GM12878 (cell line): ENCODE results near the gene RNF126. TPM values are rescaled to one million over a fixed set of nuclear protein-coding genes. Genes with fewer than 3 reads are reported as not detected.

Experiments used
- ATAC-seq: fragments of 200-7000 bp; cut with Tn5 transposase; 3 replicates; pipeline ENCODE4 v1.9.1; 2020; ENCODE audit warnings: mild to moderate bottlenecking, moderate library complexity
- BruUV-seq: library from RNA; stranded (reverse); fragments of 400-500 nt; replicated peaks from 2 replicates; lab custom pipeline; 2021; lab: Mats Ljungman, UMichigan
- CTCF ChIA-PET: fragments of 300-600 bp; sonication (Branson Sonifier 250); formaldehyde crosslinking; extraction: SDS; loops from one replicate; lab custom pipeline; 2021; ENCODE audit warnings: inconsistent platforms; lab: Yijun Ruan, JAX
- POLR2A ChIA-PET: fragments of 350-600 bp; formaldehyde crosslinking; extraction: SDS; loops from one replicate; lab custom pipeline; 2021; ENCODE audit warnings: inconsistent platforms; lab: Charles Lee
- RAD21 ChIA-PET: fragments of 300-600 bp; sonication (Branson Sonifier 250); formaldehyde crosslinking; loops from one replicate; lab custom pipeline; 2023; ENCODE audit warnings: antibody characterized with exemption; ENCODE audit not compliant: unreplicated experiment; lab: Charles Lee
- SMC1A ChIA-PET: fragments of 300-600 bp; sonication (Branson Sonifier 250); formaldehyde crosslinking; loops from one replicate; lab custom pipeline; 2023; ENCODE audit not compliant: unreplicated experiment, uncharacterized antibody; lab: Charles Lee
- DNase-seq: peaks from one replicate; pipeline ENCODE4 v3.0.0-alpha.2; 2011; ENCODE audit warnings: low read depth, low spot score
- FAIRE-seq: peaks from 3 replicates; lab custom pipeline; 2011; peaks lifted over from hg19 to GRCh38; lab: Jason Lieb, UNC
- H2AFZ ChIP-seq: 2 replicates; pipeline ENCODE4 v1.6.0; 2011; ENCODE audit warnings: low read depth, low read length, control low read depth; ENCODE audit not compliant: control insufficient read depth
- H3K27ac ChIP-seq: 2 replicates; pipeline ENCODE4 v1.5.1; 2011; ENCODE audit warnings: control low read depth; ENCODE audit not compliant: control insufficient read depth, insufficient read depth
- H3K27me3 ChIP-seq, 2 experiments: replicated peaks in 1 of 2; 2 replicates each; pipeline versions ENCODE4 v1.6.0 to v1.6.1; 2011; ENCODE audit warnings: low read length in 1 of 2; ENCODE audit not compliant: control insufficient read depth in 2 of 2, insufficient read depth in 2 of 2
- H3K36me3 ChIP-seq, 2 experiments: 2 replicates each; pipeline ENCODE4 v1.5.1; 2011; ENCODE audit warnings: low read length in 1 of 2; ENCODE audit not compliant: control insufficient read depth in 2 of 2, insufficient read depth in 2 of 2
- H3K4me1 ChIP-seq: 2 replicates; pipeline ENCODE4 v1.6.1; 2011; ENCODE audit warnings: mild to moderate bottlenecking, low read length, moderate library complexity, mixed read lengths; ENCODE audit not compliant: control insufficient read depth, insufficient read depth
- H3K4me2 ChIP-seq: 2 replicates; pipeline ENCODE4 v1.6.0; 2011; ENCODE audit warnings: control low read depth; ENCODE audit not compliant: control insufficient read depth, insufficient read depth
- H3K4me3 ChIP-seq: fragments of 200-600 bp; sonication (generic); 2 replicates; pipeline ENCODE4 v1.5.1; 2016
- H3K79me2 ChIP-seq: 2 replicates; pipeline ENCODE4 v1.6.0; 2011; ENCODE audit warnings: low read length; ENCODE audit not compliant: control insufficient read depth, insufficient read depth
- H3K9ac ChIP-seq: 2 replicates; pipeline ENCODE4 v1.8.0; 2011; ENCODE audit warnings: low read length, control low read depth, mixed read lengths; ENCODE audit not compliant: control insufficient read depth, insufficient read depth
- H3K9me3 ChIP-seq: replicated peaks from 3 replicates; pipeline ENCODE4 v1.5.1; 2011; ENCODE audit warnings: mild to moderate bottlenecking, low read length; ENCODE audit not compliant: control insufficient read depth, insufficient read depth
- H4K20me1 ChIP-seq: 2 replicates; pipeline ENCODE4 v1.6.0; 2011; ENCODE audit not compliant: control insufficient read depth, insufficient read depth
- CEBPZ ChIP-seq: fragments of 150-350 bp; IDR thresholded peaks from 2 replicates; pipeline ENCODE4 v1.6.1; 2016; ENCODE audit warnings: low read depth, low read length
- EZH2 ChIP-seq: IDR thresholded peaks from 2 replicates; pipeline ENCODE4 v1.6.1; 2012; ENCODE audit warnings: low read depth, mild to moderate bottlenecking, control low read depth, inconsistent platforms, low read length, borderline replicate concordance; ENCODE audit not compliant: control insufficient read depth
- MEF2B ChIP-seq: fragments of 450-650 bp; IDR thresholded peaks from 2 replicates; pipeline ENCODE4 v1.6.1; 2018; ENCODE audit warnings: mild to moderate bottlenecking, moderate library complexity; ENCODE audit not compliant: partially characterized antibody, poor library complexity, severe bottlenecking
- NR2C1 ChIP-seq: fragments of 450-650 bp; IDR thresholded peaks from 2 replicates; pipeline ENCODE4 v1.6.1; 2017; ENCODE audit warnings: antibody characterized with exemption, mild to moderate bottlenecking, moderate library complexity
- NRF1 ChIP-seq: conservative IDR thresholded peaks from 2 replicates; pipeline ENCODE4 v1.6.1; 2011; ENCODE audit warnings: mild to moderate bottlenecking, low read depth, low read length, improper control_type of control experiment
- PKNOX1 ChIP-seq: fragments of 450-650 bp; IDR thresholded peaks from 2 replicates; pipeline ENCODE4 v1.6.1; 2016; ENCODE audit warnings: mild to moderate bottlenecking
- POLR2AphosphoS5 ChIP-seq: IDR thresholded peaks from 2 replicates; pipeline ENCODE4 v1.6.1; 2011; ENCODE audit warnings: mild to moderate bottlenecking, low read length, inconsistent platforms
- SMAD1 ChIP-seq: fragments of 450-650 bp; IDR thresholded peaks from 2 replicates; pipeline ENCODE4 v1.6.1; 2018; ENCODE audit warnings: mild to moderate bottlenecking, low read depth; ENCODE audit not compliant: partially characterized antibody
- SUPT20H ChIP-seq: IDR thresholded peaks from 2 replicates; pipeline ENCODE4 v1.6.1; 2011; ENCODE audit warnings: low read depth, mild to moderate bottlenecking, low read length, moderate library complexity, borderline replicate concordance; ENCODE audit not compliant: control insufficient read depth
- TCF3 ChIP-seq: IDR thresholded peaks from 2 replicates; pipeline ENCODE4 v1.6.1; 2012; ENCODE audit warnings: low read depth, mild to moderate bottlenecking, low read length, borderline replicate concordance; ENCODE audit not compliant: insufficient read depth
- ZBTB40 ChIP-seq: fragments of 450-650 bp; IDR thresholded peaks from 2 replicates; pipeline ENCODE4 v1.6.1; 2016; ENCODE audit warnings: mild to moderate bottlenecking, moderate library complexity, borderline replicate concordance
- ZNF217 ChIP-seq: fragments of 450-650 bp; IDR thresholded peaks from 2 replicates; pipeline ENCODE4 v1.6.1; 2017; ENCODE audit warnings: antibody characterized with exemption, mild to moderate bottlenecking
- WGBS: methylation state at CpG from one replicate; pipeline ENCODE4 v1.1.6; 2016; ENCODE audit warnings: low lambda C conversion rate; ENCODE audit not compliant: insufficient replicate concordance, insufficient coverage; ENCODE audit errors: missing lambda C conversion rate; 5-methylcytosine and 5-hydroxymethylcytosine counted together
- in situ Hi-C: fragments of 300-500 bp; cut with MboI; formaldehyde crosslinking; loops from 9 replicates; pipeline ENCODE4 v1.14.3; 2018; ENCODE audit warnings: mixed read lengths
- intact Hi-C: fragments of 100-400 bp; cut with micrococcal nuclease; formaldehyde crosslinking; loops from one replicate; pipeline ENCODE4 v1.14.2; 2022; ENCODE audit not compliant: unreplicated experiment
- polyA plus RNA-seq, 11 experiments: library from polyadenylated mRNA; depleted of rRNA in 4 of 11; unstranded in 6 of 11; stranded (reverse) in 5 of 11; fragments of >200 nt; fragmentation: Nextera tagmentation in 4 of 11; fragmentation: Illumina TruSeq in 1 of 11; extraction: Ambion mirVana in 4 of 11; extraction: Trizol in 1 of 11; gene quantifications; 1 replicate in 1 of 11; 2 replicates in 10 of 11; pipeline versions ENCODE4 v1.2.1 to v1.2.3, GENCODE V29; 2011 to 2016; ENCODE audit warnings: inconsistent platforms in 2 of 11, missing spikeins in 2 of 11, low read depth in 1 of 11
- total RNA-seq, 4 experiments: library from RNA; depleted of rRNA in 3 of 4; stranded (reverse); fragments of >200 nt in 3 of 4; fragmentation: Illumina TruSeq in 1 of 4; extraction: Trizol in 1 of 4; gene quantifications; 2 replicates each; pipeline versions ENCODE4 v1.2.1 to v1.2.3, GENCODE V29; 2013 to 2021

RNF126 gene
- total and polyA plus RNA-seq, 10 of the 15 experiments (the other 5 are each of a cell fraction or from before 2014, with no cell fraction given): 0.45 to 100 (median 50.6) TPM

GRCh38 chr19:607301-608154 is 55.5 kb downstream of the RNF126 start:
- intact Hi-C loops (no loop called here), in situ Hi-C loops (no loop called here)
- POLR2A ChIA-PET: no interaction called here
- Histone ChIP-seq H2AFZ (no peak overlapping the region), H3K9me3 (no peaks in the 10 kb centered on the region), H3K4me1 (peaks cover 8% of the 10 kb centered on the region), H3K27ac (no peak overlapping the region), H3K79me2 (no peaks in the 10 kb centered on the region), H3K4me3 (no peak overlapping the region), H3K4me2 (no peak overlapping the region), H3K36me3 (no peaks in the 10 kb centered on the region), H4K20me1 (no peaks in the 10 kb centered on the region), H3K9ac (no peak overlapping the region), H3K27me3 (no peaks in the 10 kb centered on the region)
- RAD21 ChIA-PET: no interaction called here
- CTCF ChIA-PET: no interaction called here
- FAIRE-seq (no peak), ATAC-seq (no peak), DNase-seq (no peak)
- WGBS: 58% methylated on average over 29 of the region's 30 CpGs
- SMC1A ChIA-PET: no interaction called here
- no TSS peak for BruUV-seq
- no peak for TF ChIP-seq POLR2AphosphoS5
- no peak for TF ChIP-seq CEBPZ
- TF ChIP-seq EZH2: no peak
- no peak for TF ChIP-seq SMAD1
- TF ChIP-seq ZBTB40: no peak
- TF ChIP-seq MEF2B: no peak
- no peak for TF ChIP-seq TCF3
- TF ChIP-seq PKNOX1: no peak
- no peak for TF ChIP-seq SUPT20H
- TF ChIP-seq NRF1: no peak
- no peak for TF ChIP-seq NR2C1
- no peak for TF ChIP-seq ZNF217
